Measurements from ENCODE around the gene RFPL3.
"Not testable (repeated sequence)": the region's sequence is repeated elsewhere in the genome, so short reads cannot be mapped to it uniquely, and the experiment has no call there.

The RFPL3 gene

GRCh38 chr22:32354360-32355351 lies 3.0 kb upstream of the RFPL3 start:
- DNase-seq: no peak

- no peak for DNase-seq
Measured at GRCh38 chr22:32355760-32356159, 1.9 kb upstream of the RFPL3 start.

- DNase-seq: not testable (repeated sequence)
Measured at GRCh38 chr22:32360096-32360495, 2.4 kb downstream of the RFPL3 start.

GRCh38 chr22:32361257-32361656 lies 3.6 kb downstream of the RFPL3 start:
- no peak for DNase-seq

- DNase-seq: no peak
Measured at GRCh38 chr22:32364210-32364609, 6.5 kb downstream of the RFPL3 start.

GRCh38 chr22:32375678-32376450 lies 18.2 kb downstream of the RFPL3 start:
- DNase-seq: no peak

GRCh38 chr22:32376681-32377080 lies 19.0 kb downstream of the RFPL3 start:
- no peak for DNase-seq

GRCh38 chr22:32378707-32379272 lies 21.1 kb downstream of the RFPL3 start:
- no peak for DNase-seq

- DNase-seq: no peak
Measured at GRCh38 chr22:32380991-32381390, 23.3 kb downstream of the RFPL3 start.

GRCh38 chr22:32385681-32386080 lies 28.0 kb downstream of the RFPL3 start:
- no peak for DNase-seq

GRCh38 chr22:32389685-32390084 lies 32.0 kb downstream of the RFPL3 start:
- DNase-seq: no peak

- DNase-seq: no peak
Measured at GRCh38 chr22:32395107-32395506, 37.4 kb downstream of the RFPL3 start.

GRCh38 chr22:32396255-32396654 lies 38.6 kb downstream of the RFPL3 start:
- DNase-seq: no peak

GRCh38 chr22:32396746-32397145 lies 39.1 kb downstream of the RFPL3 start:
- DNase-seq: no peak

GRCh38 chr22:32401486-32401885 lies 43.8 kb downstream of the RFPL3 start:
- DNase-seq: no peak

GRCh38 chr22:32404021-32404420 lies 46.4 kb downstream of the RFPL3 start:
- DNase-seq: no peak

GRCh38 chr22:32407312-32407711 lies 49.6 kb downstream of the RFPL3 start:
- DNase-seq: no peak

- no peak for DNase-seq
Measured at GRCh38 chr22:32407936-32408335, 50.3 kb downstream of the RFPL3 start.

GRCh38 chr22:32409977-32410376 lies 52.3 kb downstream of the RFPL3 start:
- no peak for DNase-seq

- peak; percentile 13 for DNase-seq
Measured at GRCh38 chr22:32410459-32410858, 52.8 kb downstream of the RFPL3 start.
